DOHH2 (cell line): ENCODE measurements around the gene GDF2.

Source experiments
- H3F3A ChIP-seq: fragments of 200-600 bp; sonication (generic), shearing (Covaris generic); 2 replicates; pipeline ENCODE4 v1.6.0; 2016; ENCODE audit warnings: antibody characterized with exemption, mild to moderate bottlenecking; ENCODE audit not compliant: control insufficient read depth, insufficient read depth
- H3K27ac ChIP-seq: fragments of 200-600 bp; sonication (generic); 2 replicates; pipeline ENCODE4 v1.5.1; 2014; ENCODE audit warnings: low read depth, mild to moderate bottlenecking, low read length, moderate library complexity
- H3K27me3 ChIP-seq: fragments of 200-600 bp; sonication (generic); 2 replicates; pipeline ENCODE4 v1.6.1; 2014; ENCODE audit warnings: mild to moderate bottlenecking, low read length, mixed read lengths; ENCODE audit not compliant: control insufficient read depth
- H3K36me3 ChIP-seq: fragments of 200-600 bp; sonication (generic); 2 replicates; pipeline ENCODE4 v1.6.1; 2014; ENCODE audit warnings: mild to moderate bottlenecking, low read length, moderate library complexity, mixed read lengths; ENCODE audit not compliant: control insufficient read depth
- H3K4me1 ChIP-seq: fragments of 200-600 bp; sonication (generic); 2 replicates; pipeline ENCODE4 v1.6.1; 2014; ENCODE audit warnings: mild to moderate bottlenecking, low read length, mixed read lengths; ENCODE audit not compliant: control insufficient read depth
- H3K4me2 ChIP-seq: fragments of 200-600 bp; sonication (generic); 2 replicates; pipeline ENCODE4 v1.6.0; 2014; ENCODE audit warnings: mild to moderate bottlenecking, low read length, moderate library complexity
- H3K4me3 ChIP-seq: fragments of 200-600 bp; sonication (generic); 2 replicates; pipeline ENCODE4 v1.5.1; 2014; ENCODE audit warnings: mild to moderate bottlenecking, low read length, mixed read lengths
- H3K79me2 ChIP-seq: fragments of 200-600 bp; sonication (generic); 2 replicates; pipeline ENCODE4 v1.6.1; 2014; ENCODE audit warnings: mild to moderate bottlenecking, low read length, mixed read lengths; ENCODE audit not compliant: control insufficient read depth
- H3K9me2 ChIP-seq: fragments of 200-600 bp; sonication (generic); replicated peaks from 2 replicates; pipeline ENCODE4 v1.6.1; 2014; ENCODE audit warnings: mild to moderate bottlenecking, low read length, mixed read lengths; ENCODE audit not compliant: control insufficient read depth
- H3K9me3 ChIP-seq: fragments of 200-600 bp; sonication (generic); 2 replicates; pipeline ENCODE4 v1.6.1; 2014; ENCODE audit warnings: antibody characterized with exemption, low read length, mixed read lengths; ENCODE audit not compliant: control insufficient read depth, insufficient read depth
- H4K20me1 ChIP-seq: fragments of 200-600 bp; sonication (generic); 2 replicates; pipeline ENCODE4 v1.6.0; 2014; ENCODE audit warnings: low read depth, mild to moderate bottlenecking, antibody characterized with exemption, low read length, moderate library complexity; ENCODE audit not compliant: control insufficient read depth, insufficient read depth
- EZH2phosphoT487 ChIP-seq: fragments of 200-600 bp; sonication (generic); IDR thresholded peaks from 2 replicates; pipeline ENCODE4 v1.6.1; 2017; ENCODE audit warnings: borderline replicate concordance, mild to moderate bottlenecking, antibody characterized with exemption, low read length, moderate library complexity, mixed read lengths
- TF ChIP-seq, protein P1 (sequence below): fragments of 200-600 bp; sonication (generic); IDR thresholded peaks from one replicate; pipeline ENCODE4 v1.5.1; 2014; ENCODE audit warnings: antibody characterized with exemption, mild to moderate bottlenecking, low read depth, low read length; ENCODE audit not compliant: poor library complexity, severe bottlenecking

GDF2 gene

GRCh38 chr10:47311932-47312662 is 10.2 kb upstream of the GDF2 start:
- Histone ChIP-seq H3K9me2 (no peaks in the 10 kb centered on the region), H3K4me1 (no peaks in the 10 kb centered on the region), H3K79me2 (no peaks in the 10 kb centered on the region), H3F3A (no peaks in the 10 kb centered on the region), H3K27me3 (no peaks in the 10 kb centered on the region), H3K4me3 (no peak overlapping the region), H3K4me2 (no peak overlapping the region), H3K27ac (no peak overlapping the region), H3K36me3 (no peaks in the 10 kb centered on the region), H3K9me3 (no peaks in the 10 kb centered on the region), H4K20me1 (no peaks in the 10 kb centered on the region)
- no peak for TF ChIP-seq EZH2phosphoT487
- TF ChIP-seq, protein P1, sequence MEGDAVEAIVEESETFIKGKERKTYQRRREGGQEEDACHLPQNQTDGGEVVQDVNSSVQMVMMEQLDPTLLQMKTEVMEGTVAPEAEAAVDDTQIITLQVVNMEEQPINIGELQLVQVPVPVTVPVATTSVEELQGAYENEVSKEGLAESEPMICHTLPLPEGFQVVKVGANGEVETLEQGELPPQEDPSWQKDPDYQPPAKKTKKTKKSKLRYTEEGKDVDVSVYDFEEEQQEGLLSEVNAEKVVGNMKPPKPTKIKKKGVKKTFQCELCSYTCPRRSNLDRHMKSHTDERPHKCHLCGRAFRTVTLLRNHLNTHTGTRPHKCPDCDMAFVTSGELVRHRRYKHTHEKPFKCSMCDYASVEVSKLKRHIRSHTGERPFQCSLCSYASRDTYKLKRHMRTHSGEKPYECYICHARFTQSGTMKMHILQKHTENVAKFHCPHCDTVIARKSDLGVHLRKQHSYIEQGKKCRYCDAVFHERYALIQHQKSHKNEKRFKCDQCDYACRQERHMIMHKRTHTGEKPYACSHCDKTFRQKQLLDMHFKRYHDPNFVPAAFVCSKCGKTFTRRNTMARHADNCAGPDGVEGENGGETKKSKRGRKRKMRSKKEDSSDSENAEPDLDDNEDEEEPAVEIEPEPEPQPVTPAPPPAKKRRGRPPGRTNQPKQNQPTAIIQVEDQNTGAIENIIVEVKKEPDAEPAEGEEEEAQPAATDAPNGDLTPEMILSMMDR: peak; percentile 91

- H3K4me1 ChIP-seq: no peaks in the 10 kb centered on the region
- H3K27ac ChIP-seq: no peak overlapping the region
- no peaks in the 10 kb centered on the region for H3K9me2 ChIP-seq
- H3K9me3 ChIP-seq: no peaks in the 10 kb centered on the region
- H3K36me3 ChIP-seq: no peaks in the 10 kb centered on the region
- H3K4me3 ChIP-seq: no peak overlapping the region
- no peak overlapping the region for H3K4me2 ChIP-seq
- H3F3A ChIP-seq: no peaks in the 10 kb centered on the region
- H3K27me3 ChIP-seq: no peaks in the 10 kb centered on the region
- H4K20me1 ChIP-seq: no peaks in the 10 kb centered on the region
- TF ChIP-seq, protein P1: no peak
- no peak for TF ChIP-seq EZH2phosphoT487
- no peaks in the 10 kb centered on the region for H3K79me2 ChIP-seq
Observed at GRCh38 chr10:47312663-47312995, 9.6 kb upstream of the GDF2 start.

DNA sequence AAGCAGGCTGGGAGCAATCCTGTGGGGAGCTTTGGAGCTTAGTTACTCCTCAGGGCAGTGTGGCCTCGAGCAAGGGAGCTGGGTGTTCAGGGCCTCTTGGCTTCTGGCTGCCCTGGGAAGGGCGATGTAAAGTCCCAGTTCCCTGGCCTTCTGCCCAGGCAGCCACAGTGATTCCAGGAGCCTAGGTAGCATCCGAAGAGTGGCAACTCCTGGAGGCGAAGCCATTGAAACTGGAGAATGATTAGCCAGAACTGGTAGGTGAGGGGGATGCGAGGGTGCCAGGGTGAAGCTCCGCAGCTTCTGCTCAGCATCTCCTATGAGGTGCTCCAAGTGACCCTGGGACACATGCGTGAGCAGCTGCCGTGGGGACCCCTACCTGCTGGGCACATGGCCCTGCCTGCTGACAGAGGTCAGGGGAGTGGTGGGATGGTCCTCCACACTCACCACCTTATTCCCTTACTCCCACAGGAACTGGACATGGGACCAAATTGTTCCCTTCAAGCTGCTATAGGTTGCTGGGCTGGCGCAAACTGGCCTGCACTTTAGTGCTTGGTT is 7.8 kb upstream of the GDF2 start:
- no peaks in the 10 kb centered on the region for H4K20me1 ChIP-seq
- no peaks in the 10 kb centered on the region for H3K4me1 ChIP-seq
- H3K79me2 ChIP-seq: no peaks in the 10 kb centered on the region
- H3K9me2 ChIP-seq: no peaks in the 10 kb centered on the region
- H3K9me3 ChIP-seq: no peaks in the 10 kb centered on the region
- no peaks in the 10 kb centered on the region for H3K36me3 ChIP-seq
- H3F3A ChIP-seq: no peaks in the 10 kb centered on the region
- TF ChIP-seq EZH2phosphoT487: no peak
- TF ChIP-seq, protein P1: no peak
- H3K27me3 ChIP-seq: no peaks in the 10 kb centered on the region
- no peak overlapping the region for H3K4me2 ChIP-seq
- no peak overlapping the region for H3K4me3 ChIP-seq
- no peak overlapping the region for H3K27ac ChIP-seq
